HG02610 (cell line): Measurements from ENCODE around the gene TOMM7.
"Not testable (repeated sequence)": the region's sequence is repeated elsewhere in the genome, so short reads cannot be mapped to it uniquely, and the experiment has no call there.

Experiments
- ATAC-seq: cut with Tn5 transposase; IDR thresholded peaks from one replicate; pipeline ENCODE4 v1.9.1; 2021; ENCODE audit warnings: mild to moderate bottlenecking, moderate library complexity; ENCODE audit not compliant: unreplicated experiment

Gene TOMM7

DNA sequence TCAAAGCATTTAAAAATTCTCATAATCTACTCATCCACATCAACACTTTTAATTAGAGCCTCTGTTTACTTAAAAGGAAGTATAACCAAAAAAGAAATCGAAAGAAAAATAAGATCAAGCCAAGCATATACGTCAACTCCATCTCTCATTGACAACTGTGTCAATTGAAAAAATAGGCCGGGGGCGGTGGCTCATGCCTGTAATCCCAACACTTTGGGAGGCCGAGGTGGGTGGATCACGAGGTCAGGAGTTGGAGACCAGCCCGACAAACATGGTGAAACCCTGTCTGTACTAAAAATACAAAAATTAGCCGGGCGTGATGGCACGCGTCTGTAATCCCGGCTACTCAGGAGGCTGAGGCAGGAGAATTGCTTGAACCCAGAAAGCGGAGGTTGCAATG, 32.0 kb downstream of the TOMM7 start:
- not testable (repeated sequence) for ATAC-seq

DNA sequence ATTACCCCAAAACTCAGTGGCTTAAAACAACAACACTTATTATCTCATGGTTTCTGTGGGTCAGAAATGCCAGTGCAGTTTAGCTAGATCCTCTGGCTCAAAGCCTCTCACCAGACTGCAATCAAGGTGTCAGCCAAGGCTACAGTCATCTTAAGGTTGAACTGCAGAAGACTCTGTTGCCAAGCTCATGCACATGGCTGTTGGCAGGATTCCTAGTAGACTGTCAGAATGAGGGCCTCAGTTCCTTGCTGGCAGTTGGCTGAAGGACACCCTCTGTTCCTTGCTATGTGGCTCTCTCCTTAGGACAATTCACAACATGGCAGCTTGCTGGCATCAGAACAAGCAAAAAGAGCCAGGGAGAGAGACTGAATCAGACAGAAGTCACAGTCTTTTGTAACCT, 34.7 kb downstream of the TOMM7 start:
- ATAC-seq, result no peak

DNA sequence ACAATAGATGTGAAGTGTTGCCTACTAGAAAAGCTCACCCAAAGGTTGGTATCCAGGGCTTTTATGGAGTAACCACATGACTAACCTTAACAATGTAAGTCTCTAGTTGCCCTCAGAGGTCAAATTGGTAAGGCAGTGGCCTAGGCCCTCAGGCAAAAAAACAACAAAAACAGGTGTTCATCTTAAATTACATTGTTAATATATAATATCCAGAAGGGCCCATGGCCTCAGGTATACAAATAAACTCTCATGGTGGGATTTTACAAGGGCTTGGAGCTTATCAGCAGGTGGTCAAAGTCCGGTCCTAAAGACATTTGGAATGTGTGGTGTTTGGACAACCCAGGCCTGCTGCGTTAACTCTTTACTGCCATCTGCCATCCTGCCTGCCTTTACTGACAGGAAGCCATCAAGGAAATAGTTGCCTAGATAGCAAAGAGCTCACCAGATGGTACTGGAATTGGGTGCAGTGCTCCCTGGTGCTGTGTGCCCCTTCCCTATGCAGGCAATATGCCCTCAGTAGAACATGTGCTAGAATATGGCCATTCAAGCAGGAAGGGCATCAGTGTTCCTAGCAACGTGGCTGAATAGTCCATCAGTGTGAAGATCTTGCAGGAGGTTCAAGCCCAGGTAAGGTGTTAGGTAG, 36.2 kb downstream of the TOMM7 start:
- no peak for ATAC-seq

DNA sequence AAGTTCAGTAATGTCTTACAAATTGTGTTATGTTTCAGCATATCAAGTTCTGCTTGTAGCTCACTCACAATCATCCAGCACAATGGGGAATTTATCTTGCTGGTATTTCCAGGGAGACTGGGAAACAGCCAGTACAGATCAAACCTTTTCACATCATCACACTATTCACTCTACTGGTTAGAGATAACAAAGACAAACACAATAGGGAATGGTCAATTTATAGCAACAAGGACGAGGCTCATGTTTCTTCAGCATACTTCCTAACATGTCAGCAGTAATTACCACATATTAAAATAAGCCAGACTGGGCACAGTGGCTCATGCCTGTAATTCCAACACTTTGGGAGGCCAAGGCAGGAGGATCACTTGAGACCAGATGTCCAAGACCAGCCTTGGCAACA, 38.3 kb downstream of the TOMM7 start:
- no peak for ATAC-seq

DNA sequence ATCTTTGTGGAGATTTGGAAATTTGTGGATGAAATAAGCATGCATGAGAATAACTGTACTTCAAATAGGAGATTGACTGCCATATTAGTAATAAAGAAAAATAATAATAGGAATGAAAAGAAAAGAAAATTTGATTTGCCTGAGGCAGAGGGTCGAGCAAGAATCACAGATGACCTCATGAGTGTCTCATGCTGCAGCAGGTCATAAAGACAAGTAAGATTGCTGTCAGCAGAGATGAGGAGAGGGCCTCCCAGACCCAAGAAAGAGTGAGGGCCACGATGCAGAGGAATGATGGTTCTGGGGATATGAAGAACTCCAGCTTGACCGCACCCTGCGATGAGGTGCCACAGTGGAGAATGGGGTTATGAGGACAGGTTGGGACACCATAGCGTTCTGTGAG, 39.2 kb downstream of the TOMM7 start:
- ATAC-seq, result no peak

DNA sequence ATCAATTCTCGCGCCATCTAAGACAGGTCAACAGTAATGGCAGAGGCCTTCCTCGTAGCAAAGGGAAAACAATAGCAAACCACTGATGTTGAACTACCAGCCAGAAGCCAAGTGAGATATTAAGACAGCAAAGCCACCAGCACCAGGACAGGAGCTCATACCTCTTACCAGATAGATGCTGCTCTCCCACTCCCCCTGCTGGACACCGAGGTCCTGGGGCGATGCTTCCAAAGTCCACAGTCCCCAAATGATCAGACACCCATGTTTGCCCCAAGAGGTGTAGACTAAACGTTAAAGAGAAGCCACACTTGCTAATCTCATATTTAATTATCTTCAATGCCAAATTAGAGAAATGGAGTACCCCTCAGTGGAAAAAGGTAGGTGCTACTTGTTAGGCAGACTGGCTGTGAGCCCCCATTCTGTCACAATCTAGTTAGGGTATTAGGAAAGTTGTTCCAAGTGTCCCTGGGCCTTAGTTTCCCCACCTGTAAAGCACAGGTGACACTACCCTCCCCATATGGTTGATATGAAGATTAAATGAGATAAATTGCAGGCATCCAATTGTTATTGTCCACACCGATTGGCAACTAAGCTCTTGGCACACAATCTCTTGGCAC, 39.9 kb downstream of the TOMM7 start:
- no peak for ATAC-seq

DNA sequence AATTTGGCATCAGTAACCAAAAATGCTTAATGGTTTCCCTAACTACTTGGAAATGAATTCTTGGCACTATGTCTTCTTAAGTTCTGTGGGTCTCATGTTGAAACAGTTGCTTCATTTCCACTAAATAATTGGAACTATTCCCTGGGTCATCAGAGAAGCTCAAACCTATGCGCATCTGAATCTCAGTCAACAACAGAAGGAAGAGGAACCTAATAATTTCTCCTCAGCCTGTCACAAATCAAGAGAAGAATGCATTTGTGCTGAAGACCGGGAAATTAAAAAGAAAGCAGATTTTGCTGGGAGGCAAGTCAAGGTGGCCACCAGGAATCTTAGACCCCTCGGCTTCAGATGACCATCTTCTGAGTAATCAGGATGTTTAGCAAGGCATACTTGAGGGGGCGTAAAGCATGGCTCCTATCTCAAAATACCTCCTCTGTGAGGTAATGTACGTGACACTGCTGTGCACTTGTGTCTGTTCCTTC, 41.4 kb downstream of the TOMM7 start:
- no peak for ATAC-seq

DNA sequence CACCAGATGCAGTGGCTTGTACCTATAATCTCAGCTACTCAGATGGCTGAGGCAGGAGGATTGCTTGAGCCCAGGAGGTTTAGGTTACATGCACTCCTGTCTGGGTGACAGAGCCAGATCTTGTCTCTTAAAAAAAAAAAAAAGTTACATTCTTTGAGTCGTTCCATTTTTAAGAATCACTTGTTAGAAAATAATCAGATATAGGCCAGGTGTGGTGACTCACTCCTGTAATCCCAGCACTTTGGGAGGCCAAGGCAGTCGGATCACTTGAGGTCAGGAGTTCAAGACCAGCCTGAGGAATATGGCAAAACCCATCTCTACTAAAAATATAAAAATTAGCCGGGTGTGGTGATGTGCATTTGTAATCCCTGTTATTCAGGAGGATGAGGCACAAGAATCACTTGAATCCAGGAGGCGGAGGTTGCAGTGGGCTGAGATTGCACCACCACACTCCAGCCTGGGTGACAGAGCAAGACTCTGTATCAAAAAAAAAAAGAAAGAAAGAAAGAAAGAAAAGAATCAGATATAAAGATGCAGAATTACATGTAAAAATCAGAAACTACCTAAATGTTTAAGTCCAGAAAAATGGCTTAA, 42.8 kb downstream of the TOMM7 start:
- not testable (repeated sequence) for ATAC-seq

GRCh38 chr7:22776964-22777363, 45.7 kb downstream of the TOMM7 start:
- ATAC-seq, result no peak

DNA sequence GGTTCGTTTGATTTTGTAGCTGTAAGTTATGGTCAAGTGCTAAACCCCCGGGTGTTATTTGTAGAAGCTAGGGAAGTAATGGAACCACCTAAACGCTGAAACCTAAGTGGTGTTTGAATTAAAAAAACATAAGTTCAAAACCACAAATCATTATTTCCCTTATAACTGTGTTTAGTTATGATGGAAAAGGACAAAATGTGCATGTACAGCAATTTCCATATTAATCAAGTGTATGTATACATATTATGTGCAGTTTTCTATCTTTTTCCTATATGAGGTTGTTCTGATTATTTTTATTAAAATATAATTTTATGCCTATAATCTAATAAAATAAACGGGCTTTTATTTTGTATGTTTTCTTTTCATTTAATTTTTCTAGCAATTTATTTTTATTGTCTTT, 49.8 kb downstream of the TOMM7 start:
- no peak for ATAC-seq

DNA sequence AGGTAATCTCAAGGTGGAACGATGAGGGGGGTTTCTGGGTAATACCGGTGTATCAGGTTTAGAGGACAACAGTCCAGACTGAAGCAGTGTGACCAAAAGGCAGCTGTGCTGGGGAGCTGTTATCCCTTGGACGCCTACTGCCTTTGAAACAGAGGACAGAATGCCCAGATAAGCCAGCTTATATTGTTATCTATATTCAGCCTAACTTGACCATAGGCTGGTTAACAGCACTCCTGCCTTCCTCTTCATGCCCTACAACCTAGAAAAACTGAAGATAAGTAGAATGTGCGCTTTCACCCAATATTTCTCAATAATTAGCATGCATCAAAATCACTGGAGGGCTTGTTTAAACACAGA, 50.8 kb downstream of the TOMM7 start:
- no peak for ATAC-seq

GRCh38 chr7:22771194-22771871, 51.3 kb downstream of the TOMM7 start:
- ATAC-seq, result no peak

GRCh38 chr7:22765609-22766008, 57.0 kb downstream of the TOMM7 start:
- no peak for ATAC-seq
